Endothelial cell of umbilical vein (primary cell): ENCODE data around the gene ZMAT5.

Experiments used
- EZH2 ChIP-seq: IDR thresholded peaks from 2 replicates; pipeline ENCODE4 v1.6.1; 2012; ENCODE audit warnings: borderline replicate concordance, low read depth, mild to moderate bottlenecking, moderate library complexity, low read length, inconsistent platforms; ENCODE audit not compliant: severe bottlenecking
- FOS ChIP-seq: IDR thresholded peaks from 2 replicates; pipeline ENCODE4 v1.6.1; 2011; ENCODE audit warnings: mild to moderate bottlenecking, low read length, moderate library complexity, borderline replicate concordance; ENCODE audit not compliant: insufficient read depth
- GATA2 ChIP-seq: IDR thresholded peaks from 2 replicates; pipeline ENCODE4 v1.7.0; 2011; ENCODE audit warnings: low read depth, mild to moderate bottlenecking, moderate library complexity, mixed read lengths, low read length; ENCODE audit not compliant: insufficient read length, insufficient read depth
- JUN ChIP-seq: IDR thresholded peaks from 2 replicates; pipeline ENCODE4 v1.6.1; 2011; ENCODE audit warnings: borderline replicate concordance, low read depth; ENCODE audit not compliant: insufficient read length, insufficient read depth
- MYC ChIP-seq: IDR thresholded peaks from one replicate; pipeline ENCODE4 v1.6.1; 2011; ENCODE audit warnings: mild to moderate bottlenecking, low read depth, low read length
- POLR2A ChIP-seq: IDR thresholded peaks from 2 replicates; pipeline ENCODE4 v1.6.1; 2012; ENCODE audit warnings: low read depth, mild to moderate bottlenecking, control low read depth, low read length
- POLR2AphosphoS5 ChIP-seq: IDR thresholded peaks from 2 replicates; pipeline ENCODE4 v1.6.1; 2012; ENCODE audit warnings: low read depth, mild to moderate bottlenecking, control low read depth, low read length, moderate library complexity; ENCODE audit not compliant: insufficient read depth
- TF ChIP-seq, protein P1 (sequence below), 2 donors: IDR thresholded peaks; 1 replicate in 1 of 2; 2 replicates in 1 of 2; pipeline ENCODE4 v1.5.1; 2011; ENCODE audit warnings: low read length in 2 of 2, mild to moderate bottlenecking in 2 of 2, moderate library complexity in 2 of 2, control low read depth in 1 of 2, inconsistent platforms in 1 of 2, low read depth in 1 of 2; ENCODE audit not compliant: insufficient read depth in 1 of 2; ENCODE audit errors: extremely low read depth in 1 of 2
- TF ChIP-seq, protein P2 (sequence below): IDR thresholded peaks from 2 replicates; pipeline ENCODE4 v1.6.1; 2011; ENCODE audit not compliant: insufficient read depth, insufficient read length

DNA sequence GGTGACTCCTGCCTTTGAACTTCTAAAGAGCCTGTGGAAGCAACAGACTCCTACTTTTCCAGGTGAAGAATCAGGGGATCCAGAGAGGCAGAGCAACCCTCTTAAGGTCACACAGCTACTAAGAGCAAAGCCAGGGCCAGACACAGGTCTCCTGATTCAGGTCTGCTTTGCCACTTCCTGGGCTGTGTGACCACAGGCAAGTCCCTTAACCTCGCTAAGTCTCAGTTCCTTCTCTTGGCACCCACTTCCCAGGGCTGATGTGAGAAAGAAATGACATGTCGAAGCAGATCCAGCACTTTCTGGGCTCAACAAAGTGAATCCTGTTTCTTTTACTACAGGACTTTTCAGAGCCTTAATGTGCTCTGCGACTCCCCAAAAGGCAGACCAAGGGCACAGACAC is 30.5 kb upstream of the ZMAT5 start:
- TF ChIP-seq EZH2 (no peak), POLR2AphosphoS5 (no peak), POLR2A (no peak), MYC (no peak), GATA2 (no peak), JUN (no peak), FOS (no peak)
- TF ChIP-seq, protein P1, sequence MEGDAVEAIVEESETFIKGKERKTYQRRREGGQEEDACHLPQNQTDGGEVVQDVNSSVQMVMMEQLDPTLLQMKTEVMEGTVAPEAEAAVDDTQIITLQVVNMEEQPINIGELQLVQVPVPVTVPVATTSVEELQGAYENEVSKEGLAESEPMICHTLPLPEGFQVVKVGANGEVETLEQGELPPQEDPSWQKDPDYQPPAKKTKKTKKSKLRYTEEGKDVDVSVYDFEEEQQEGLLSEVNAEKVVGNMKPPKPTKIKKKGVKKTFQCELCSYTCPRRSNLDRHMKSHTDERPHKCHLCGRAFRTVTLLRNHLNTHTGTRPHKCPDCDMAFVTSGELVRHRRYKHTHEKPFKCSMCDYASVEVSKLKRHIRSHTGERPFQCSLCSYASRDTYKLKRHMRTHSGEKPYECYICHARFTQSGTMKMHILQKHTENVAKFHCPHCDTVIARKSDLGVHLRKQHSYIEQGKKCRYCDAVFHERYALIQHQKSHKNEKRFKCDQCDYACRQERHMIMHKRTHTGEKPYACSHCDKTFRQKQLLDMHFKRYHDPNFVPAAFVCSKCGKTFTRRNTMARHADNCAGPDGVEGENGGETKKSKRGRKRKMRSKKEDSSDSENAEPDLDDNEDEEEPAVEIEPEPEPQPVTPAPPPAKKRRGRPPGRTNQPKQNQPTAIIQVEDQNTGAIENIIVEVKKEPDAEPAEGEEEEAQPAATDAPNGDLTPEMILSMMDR (IDR thresholded peaks at IDR 0.05; ENCODE audit: extremely low read depth in 1 of 2, insufficient read depth in 1 of 2, low read depth in 1 of 2, low read length in 2 of 2) = no peak
- TF ChIP-seq, protein P2, sequence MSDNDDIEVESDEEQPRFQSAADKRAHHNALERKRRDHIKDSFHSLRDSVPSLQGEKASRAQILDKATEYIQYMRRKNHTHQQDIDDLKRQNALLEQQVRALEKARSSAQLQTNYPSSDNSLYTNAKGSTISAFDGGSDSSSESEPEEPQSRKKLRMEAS = no peak
